Measurements from ENCODE around the gene OOSP2. TPM values are rescaled to one million over a fixed set of nuclear protein-coding genes. Genes with fewer than 3 reads are reported as not detected.

OOSP2 gene
- total and polyA plus RNA-seq, 9 donors = not detected

Other genes starting within 250 kb of the OOSP2 start
- gene MRPL16, start 229.6 kb upstream of the OOSP2 start, total RNA-seq = 37.2 TPM
- gene MRPL16, start 229.6 kb upstream of the OOSP2 start, polyA plus RNA-seq (ENCODE audit: insufficient read depth in 1 of 8, insufficient read length in 8 of 8, low replicate concordance in 1 of 8) = 10 to 100 TPM; 32.8 to 38.6 (median 36.6) TPM
- gene CBLIF, start 194.9 kb upstream of the OOSP2 start, total RNA-seq = not detected
- gene CBLIF, start 194.9 kb upstream of the OOSP2 start, polyA plus RNA-seq (ENCODE audit: insufficient read depth in 1 of 8, insufficient read length in 8 of 8, low replicate concordance in 1 of 8) = under 1 TPM in 2 of 8 donors, not detected in 6; 0.21 to 0.49 TPM
- gene TCN1, start 173.9 kb upstream of the OOSP2 start, total RNA-seq = not detected
- gene TCN1, start 173.9 kb upstream of the OOSP2 start, polyA plus RNA-seq (ENCODE audit: insufficient read depth in 1 of 8, insufficient read length in 8 of 8, low replicate concordance in 1 of 8) = under 1 TPM in 4 of 8 donors, not detected in 4; 0.20 to 0.38 (median 0.28) TPM
- not detected for gene OOSP3, start 161.6 kb upstream of the OOSP2 start, total RNA-seq
- gene OOSP3, start 161.6 kb upstream of the OOSP2 start, polyA plus RNA-seq (ENCODE audit: insufficient read depth in 1 of 8, insufficient read length in 8 of 8, low replicate concordance in 1 of 8) = not detected
- not detected for gene OOSP1, start 102.0 kb upstream of the OOSP2 start, total RNA-seq
- gene OOSP1, start 102.0 kb upstream of the OOSP2 start, polyA plus RNA-seq (ENCODE audit: insufficient read depth in 1 of 8, insufficient read length in 8 of 8, low replicate concordance in 1 of 8) = not detected
- not detected for gene OOSP4A, start 76.4 kb upstream of the OOSP2 start, total RNA-seq
- gene OOSP4A, start 76.4 kb upstream of the OOSP2 start, polyA plus RNA-seq (ENCODE audit: insufficient read depth in 1 of 8, insufficient read length in 8 of 8, low replicate concordance in 1 of 8) = not detected
- gene OOSP4B, start 23.2 kb upstream of the OOSP2 start, total RNA-seq = not detected
- gene OOSP4B, start 23.2 kb upstream of the OOSP2 start, polyA plus RNA-seq (ENCODE audit: insufficient read depth in 1 of 8, insufficient read length in 8 of 8, low replicate concordance in 1 of 8) = not detected
- gene MS4A3, start 16.3 kb downstream of the OOSP2 start, total RNA-seq = 0.49 TPM
- gene MS4A3, start 16.3 kb downstream of the OOSP2 start, polyA plus RNA-seq (ENCODE audit: insufficient read depth in 1 of 8, insufficient read length in 8 of 8, low replicate concordance in 1 of 8) = 1 to 10 TPM in 4 of 8 donors, under 1 TPM in 4; 0.36 to 2.0 (median 0.99) TPM
- 0.40 TPM for gene MS4A2, start 48.3 kb downstream of the OOSP2 start, total RNA-seq
- under 1 TPM in 7 of 8 donors, not detected in 1; 0.05 to 0.29 (median 0.20) TPM for gene MS4A2, start 48.3 kb downstream of the OOSP2 start, polyA plus RNA-seq (ENCODE audit: insufficient read depth in 1 of 8, insufficient read length in 8 of 8, low replicate concordance in 1 of 8)
- gene MS4A6A, start 142.7 kb downstream of the OOSP2 start, total RNA-seq = 27.6 TPM
- 10 to 100 TPM; 18.8 to 29.2 (median 23.1) TPM for gene MS4A6A, start 142.7 kb downstream of the OOSP2 start, polyA plus RNA-seq (ENCODE audit: insufficient read depth in 1 of 8, insufficient read length in 8 of 8, low replicate concordance in 1 of 8)
- gene MS4A4E, start 202.7 kb downstream of the OOSP2 start, total RNA-seq = 0.18 TPM
- gene MS4A4E, start 202.7 kb downstream of the OOSP2 start, polyA plus RNA-seq (ENCODE audit: insufficient read depth in 1 of 8, insufficient read length in 8 of 8, low replicate concordance in 1 of 8) = 1 to 10 TPM; 1.4 to 2.4 (median 1.9) TPM
- 10.3 TPM for gene MS4A4A, start 240.3 kb downstream of the OOSP2 start, total RNA-seq
- 10 to 100 TPM in 5 of 8 donors, 1 to 10 TPM in 3; 6.9 to 18.5 (median 11.7) TPM for gene MS4A4A, start 240.3 kb downstream of the OOSP2 start, polyA plus RNA-seq (ENCODE audit: insufficient read depth in 1 of 8, insufficient read length in 8 of 8, low replicate concordance in 1 of 8)

Measured in muscle of leg (tissue), 9 donors.